T-helper 1 cell treated with Interleukin-12 subunit alpha and Interleukin-12 subunit beta and Interleukin-4 antibody, amounts not matched to agents 30 ng/mL and 1 ng/mL, for 36 hours (primary cell): ENCODE data around the gene PDE11A. TPM values are rescaled to one million over a fixed set of nuclear protein-coding genes. Genes with fewer than 3 reads are reported as not detected.
"Not testable (repeated sequence)": the region's sequence is repeated elsewhere in the genome, so short reads cannot be mapped to it uniquely, and the experiment has no call there.

ENCODE experiments used
- intact Hi-C: fragments of 100-400 bp; cut with micrococcal nuclease; formaldehyde crosslinking; loops from one replicate; pipeline ENCODE4 v1.15.1; 2024
- total RNA-seq: library from RNA; stranded (reverse); gene quantifications from 2 replicates; pipeline ENCODE4 v1.2.3, GENCODE V29; 2022

PDE11A gene
- total RNA-seq, 1 donor from 2014 or later = not detected

- intact Hi-C loops = no loop called here
Measured at GRCh38 chr2:177885828-177886466, 186.6 kb downstream of the PDE11A start.

GRCh38 chr2:177883177-177883576 is 189.4 kb downstream of the PDE11A start:
- intact Hi-C loops = no loop called here

GRCh38 chr2:177882501-177882900 is 190.1 kb downstream of the PDE11A start:
- intact Hi-C loops = no loop called here

- intact Hi-C loops = no loop called here
Measured at GRCh38 chr2:177881921-177882320, 190.7 kb downstream of the PDE11A start.

- intact Hi-C loops = no loop called here
Measured at GRCh38 chr2:177881008-177881747, 191.4 kb downstream of the PDE11A start.

- intact Hi-C loops = no loop called here
Measured at GRCh38 chr2:177880285-177880684, 192.3 kb downstream of the PDE11A start.

- intact Hi-C loops = no loop called here
Measured at GRCh38 chr2:177876950-177877349, 195.6 kb downstream of the PDE11A start.

GRCh38 chr2:177874686-177875085 is 197.9 kb downstream of the PDE11A start:
- intact Hi-C loops = no loop called here

- intact Hi-C loops = no loop called here
Measured at GRCh38 chr2:177873915-177874314, 198.7 kb downstream of the PDE11A start.

GRCh38 chr2:177872286-177872685 is 200.3 kb downstream of the PDE11A start:
- intact Hi-C loops = no loop called here

GRCh38 chr2:177869912-177870311 is 202.7 kb downstream of the PDE11A start:
- intact Hi-C loops = no loop called here

- intact Hi-C loops = no loop called here
Measured at GRCh38 chr2:177869209-177869608, 203.4 kb downstream of the PDE11A start.

GRCh38 chr2:177868806-177869205 is 203.8 kb downstream of the PDE11A start:
- intact Hi-C loops = no loop called here

GRCh38 chr2:177857538-177857937 is 215.0 kb downstream of the PDE11A start:
- intact Hi-C loops = no loop called here

GRCh38 chr2:177852389-177852788 is 220.2 kb downstream of the PDE11A start:
- intact Hi-C loops = no loop called here

GRCh38 chr2:177843188-177843587 is 229.4 kb downstream of the PDE11A start:
- intact Hi-C loops = no loop called here

GRCh38 chr2:177842243-177842642 is 230.3 kb downstream of the PDE11A start:
- intact Hi-C loops = no loop called here

GRCh38 chr2:177835418-177836204 is 237.0 kb downstream of the PDE11A start:
- intact Hi-C loops = not testable (repeated sequence)

- intact Hi-C loops = no loop called here
Measured at GRCh38 chr2:177832611-177833433, 239.8 kb downstream of the PDE11A start.

GRCh38 chr2:177830881-177831386 is 241.6 kb downstream of the PDE11A start:
- intact Hi-C loops = no loop called here

- intact Hi-C loops = no loop called here
Measured at GRCh38 chr2:177828557-177828956, 244.0 kb downstream of the PDE11A start.
